ENCODE data around the gene SPOP. TPM values are rescaled to one million over a fixed set of nuclear protein-coding genes. Genes with fewer than 3 reads are reported as not detected.
A peak's percentile ranks its signal among the peaks of the same experiment; 100 is the strongest.

The SPOP gene
- total RNA-seq, 6 experiments from 2014 or later: 53.2 to 60.6 (median 55.6) TPM

- no peak for DNase-seq
- TF ChIP-seq CTCF (IDR thresholded peaks at IDR 0.05): no peak
- Mint-ChIP-seq H3K4me1 (ENCODE audit: low read depth) (peaks cover 19% of the 10 kb centered on the region), H3K4me3 (no peak overlapping the region), H3K27ac (no peak overlapping the region), H3K27me3 (ENCODE audit: insufficient read depth) (no peaks in the 10 kb centered on the region; the same call in 1 of the 2 replicates), H3K36me3 (ENCODE audit: low read depth) (peaks cover 15% of the 10 kb centered on the region; the same call in 1 of the 2 replicates), H3K9me3 (no peaks in the 10 kb centered on the region)
These were observed 87.0 kb downstream of the SPOP start for GRCh38 chr17:49590874-49591273.

- Mint-ChIP-seq H3K36me3 (ENCODE audit: low read depth) (peaks cover 14% of the 10 kb centered on the region; the same call in 1 of the 2 replicates), H3K4me3 (no peak overlapping the region), H3K9me3 (no peaks in the 10 kb centered on the region), H3K27me3 (ENCODE audit: insufficient read depth) (no peaks in the 10 kb centered on the region; the same call in 1 of the 2 replicates), H3K4me1 (ENCODE audit: low read depth) (peaks cover 19% of the 10 kb centered on the region), H3K27ac (peak overlapping the region; percentile 65; the same call in 1 of the 2 replicates)
- no peak for TF ChIP-seq CTCF (IDR thresholded peaks at IDR 0.05)
- no peak for DNase-seq
These were observed 88.3 kb downstream of the SPOP start for GRCh38 chr17:49589577-49589927.

GRCh38 chr17:49588726-49589576, 88.9 kb downstream of the SPOP start:
- peaks cover 22% of the 10 kb centered on the region for H3K4me1 Mint-ChIP-seq (ENCODE audit: low read depth)
- H3K27me3 Mint-ChIP-seq (ENCODE audit: insufficient read depth): no peaks in the 10 kb centered on the region; the same call in 1 of the 2 replicates
- TF ChIP-seq CTCF (IDR thresholded peaks at IDR 0.05): no peak
- peak overlapping the region; percentile 65 for H3K27ac Mint-ChIP-seq
- H3K36me3 Mint-ChIP-seq (ENCODE audit: low read depth): peaks cover 11% of the 10 kb centered on the region; the same call in 1 of the 2 replicates
- peak; percentile 71 for DNase-seq
- H3K9me3 Mint-ChIP-seq: no peaks in the 10 kb centered on the region
- no peak overlapping the region for H3K4me3 Mint-ChIP-seq

- Mint-ChIP-seq H3K27me3 (ENCODE audit: insufficient read depth) (peaks cover 2% of the 10 kb centered on the region), H3K4me3 (no peak overlapping the region), H3K36me3 (ENCODE audit: low read depth) (peaks cover 11% of the 10 kb centered on the region; the same call in 1 of the 2 replicates), H3K27ac (peak overlapping the region; percentile 65), H3K4me1 (ENCODE audit: low read depth) (peaks cover 28% of the 10 kb centered on the region), H3K9me3 (no peaks in the 10 kb centered on the region)
- TF ChIP-seq CTCF (IDR thresholded peaks at IDR 0.05): no peak
- DNase-seq: no peak
These were observed 89.6 kb downstream of the SPOP start for GRCh38 chr17:49588312-49588711.

- Mint-ChIP-seq H3K27me3 (ENCODE audit: insufficient read depth) (peaks cover 2% of the 10 kb centered on the region), H3K27ac (no peak overlapping the region), H3K4me1 (ENCODE audit: low read depth) (peaks cover 36% of the 10 kb centered on the region), H3K36me3 (ENCODE audit: low read depth) (peaks cover 7% of the 10 kb centered on the region; the same call in 1 of the 2 replicates), H3K4me3 (no peak overlapping the region), H3K9me3 (no peaks in the 10 kb centered on the region)
- DNase-seq: no peak
- TF ChIP-seq CTCF (IDR thresholded peaks at IDR 0.05): no peak
These were observed 90.4 kb downstream of the SPOP start for GRCh38 chr17:49587366-49588073.
